HG03342 (cell line): ENCODE results near the gene HOXD9.

ENCODE experiments used
- ATAC-seq: cut with Tn5 transposase; IDR thresholded peaks from one replicate; pipeline ENCODE4 v1.9.1; 2021; ENCODE audit warnings: mild to moderate bottlenecking, moderate library complexity; ENCODE audit not compliant: unreplicated experiment

HOXD9 gene

GRCh38 chr2:176110415-176111308 lies 11.9 kb upstream of the HOXD9 start:
- no peak for ATAC-seq

DNA sequence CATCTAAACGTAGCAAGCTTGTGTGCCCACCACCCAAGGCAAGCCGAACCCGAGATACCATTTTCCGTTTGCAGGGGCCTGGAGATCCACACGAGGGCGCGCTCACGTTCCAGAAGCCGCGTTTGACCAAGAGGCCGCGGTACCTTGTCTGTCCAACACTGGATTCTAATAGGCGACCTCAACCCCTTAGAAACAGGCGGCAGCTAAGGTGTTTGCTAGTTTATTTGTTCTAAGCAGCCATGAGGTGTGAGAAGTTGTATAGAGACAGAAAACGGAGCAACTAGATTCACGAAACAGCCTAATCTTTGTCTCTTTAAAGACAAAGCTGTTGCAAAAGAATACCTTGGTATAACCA lies 11.2 kb upstream of the HOXD9 start:
- ATAC-seq = no peak

GRCh38 chr2:176111846-176112374 lies 10.6 kb upstream of the HOXD9 start:
- no peak for ATAC-seq

- ATAC-seq = no peak
These were observed 9.9 kb upstream of the HOXD9 start for GRCh38 chr2:176112375-176113302.

DNA sequence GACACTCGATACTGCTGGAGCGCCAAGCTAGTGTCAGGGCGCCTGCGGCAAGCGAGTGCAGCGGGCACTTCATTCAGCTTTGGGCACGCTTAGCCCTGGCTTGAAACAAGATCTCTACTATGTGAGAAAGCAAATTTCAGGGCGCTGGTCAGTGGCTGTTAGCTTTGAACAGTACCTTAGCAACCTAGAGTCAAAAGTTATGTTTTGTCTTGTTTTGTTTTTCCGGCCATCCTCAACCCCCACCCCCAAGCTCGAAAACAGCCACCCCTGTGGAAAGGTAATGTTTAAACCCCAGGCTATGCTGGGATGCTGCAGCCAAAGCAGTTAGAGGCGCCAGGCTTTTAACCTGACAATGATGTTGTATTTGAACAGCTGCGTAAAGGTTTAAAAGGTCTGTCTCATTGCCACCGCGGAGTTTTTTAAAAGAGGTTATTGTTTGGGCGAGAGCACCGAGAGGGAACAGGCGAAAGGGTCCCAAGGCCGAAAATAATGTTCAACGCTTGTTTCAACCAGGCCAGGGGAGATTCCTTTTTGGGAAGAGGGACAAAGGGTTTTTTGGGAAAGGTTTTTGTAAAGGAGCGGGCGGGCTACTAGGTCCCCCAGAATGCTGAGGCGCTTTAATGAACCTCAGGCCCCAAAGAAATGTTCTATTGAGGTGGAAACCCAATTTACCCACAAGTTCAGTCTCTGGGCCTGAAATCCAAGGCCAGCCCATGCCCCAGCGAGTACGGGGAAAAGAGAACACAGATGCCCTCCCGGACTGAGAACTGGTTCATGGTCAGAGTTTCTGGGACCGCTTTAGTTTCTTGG lies 8.2 kb upstream of the HOXD9 start:
- ATAC-seq = no peak

GRCh38 chr2:176114930-176115625 lies 7.4 kb upstream of the HOXD9 start:
- no peak for ATAC-seq

- ATAC-seq = no peak
These were observed 6.4 kb upstream of the HOXD9 start, which contains the start of gene HOXD10 for GRCh38 chr2:176115883-176116813. HOXD10 (plus strand) TSS chr2:176116778; CDS start chr2:176116834, 56 bp downstream.

- no peak for ATAC-seq
These were observed 5.2 kb upstream of the HOXD9 start for GRCh38 chr2:176117162-176117822.

DNA sequence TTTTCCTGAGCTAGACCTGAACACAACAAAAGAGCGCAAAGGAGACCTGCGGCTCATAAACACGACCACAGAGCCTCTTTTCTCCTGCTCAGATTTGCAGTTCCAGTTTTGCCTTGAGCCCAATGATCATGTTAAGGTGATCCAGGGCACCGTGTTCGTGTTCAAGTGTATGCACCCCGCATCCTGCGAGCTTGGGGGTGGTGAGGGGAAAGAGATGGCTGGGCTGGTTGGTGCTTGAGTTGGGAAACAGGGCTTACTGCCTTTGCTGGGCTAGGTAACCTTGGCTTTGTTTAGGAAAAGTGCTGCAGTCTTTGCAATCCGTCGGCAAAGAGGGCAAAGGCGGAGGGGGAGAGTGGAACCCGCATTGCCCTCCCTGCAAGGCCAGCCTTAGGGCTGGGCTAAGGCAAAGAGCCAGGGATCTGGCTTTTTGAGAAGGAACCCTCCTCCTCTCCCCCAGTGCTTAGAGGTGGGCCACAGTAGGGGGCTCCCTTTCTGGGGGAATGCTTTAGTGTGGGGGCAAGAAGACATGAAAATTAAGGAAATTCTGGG lies 4.6 kb upstream of the HOXD9 start:
- no peak for ATAC-seq

- no peak for ATAC-seq
These were observed 3.7 kb upstream of the HOXD9 start for GRCh38 chr2:176118601-176119339.

DNA sequence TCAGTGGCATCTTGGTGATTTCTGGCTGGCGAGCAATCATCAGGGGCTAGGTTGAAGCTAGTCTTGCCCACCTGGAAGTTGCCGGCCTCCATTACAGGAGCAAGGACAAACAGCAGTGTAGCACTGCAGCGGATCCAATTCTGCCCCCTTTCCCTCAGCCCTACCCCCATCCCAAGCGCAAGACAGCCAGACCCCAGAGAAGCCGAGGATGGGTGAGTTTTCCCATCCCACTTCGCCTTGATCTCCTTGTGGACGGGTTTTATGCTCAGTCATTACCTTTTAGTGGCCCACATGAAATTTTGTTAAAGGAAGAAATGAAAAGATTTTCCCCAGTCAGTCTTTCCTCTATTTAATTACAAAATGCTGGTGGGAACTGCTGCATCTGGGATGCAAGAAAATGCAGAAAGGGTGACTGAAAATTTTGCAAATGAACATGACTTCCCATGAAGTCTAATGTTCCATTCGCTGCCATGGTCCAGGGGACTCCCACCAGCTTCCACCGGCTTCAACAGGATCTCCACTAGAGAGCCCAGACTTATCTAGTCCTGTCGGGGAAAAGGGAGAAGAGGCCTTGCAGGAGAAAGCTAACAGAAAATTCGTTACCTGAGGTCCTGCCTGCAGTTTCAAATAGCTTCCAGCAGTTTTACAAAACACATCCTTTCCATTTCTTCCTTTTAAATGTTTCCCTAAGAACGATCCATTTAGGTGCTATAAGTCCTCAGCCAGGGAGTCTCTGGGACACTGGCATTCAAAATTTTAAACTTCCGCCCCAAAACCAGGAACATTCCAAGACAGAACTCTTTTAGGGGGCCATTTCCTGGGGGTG lies 1.9 kb upstream of the HOXD9 start:
- no peak for ATAC-seq

DNA sequence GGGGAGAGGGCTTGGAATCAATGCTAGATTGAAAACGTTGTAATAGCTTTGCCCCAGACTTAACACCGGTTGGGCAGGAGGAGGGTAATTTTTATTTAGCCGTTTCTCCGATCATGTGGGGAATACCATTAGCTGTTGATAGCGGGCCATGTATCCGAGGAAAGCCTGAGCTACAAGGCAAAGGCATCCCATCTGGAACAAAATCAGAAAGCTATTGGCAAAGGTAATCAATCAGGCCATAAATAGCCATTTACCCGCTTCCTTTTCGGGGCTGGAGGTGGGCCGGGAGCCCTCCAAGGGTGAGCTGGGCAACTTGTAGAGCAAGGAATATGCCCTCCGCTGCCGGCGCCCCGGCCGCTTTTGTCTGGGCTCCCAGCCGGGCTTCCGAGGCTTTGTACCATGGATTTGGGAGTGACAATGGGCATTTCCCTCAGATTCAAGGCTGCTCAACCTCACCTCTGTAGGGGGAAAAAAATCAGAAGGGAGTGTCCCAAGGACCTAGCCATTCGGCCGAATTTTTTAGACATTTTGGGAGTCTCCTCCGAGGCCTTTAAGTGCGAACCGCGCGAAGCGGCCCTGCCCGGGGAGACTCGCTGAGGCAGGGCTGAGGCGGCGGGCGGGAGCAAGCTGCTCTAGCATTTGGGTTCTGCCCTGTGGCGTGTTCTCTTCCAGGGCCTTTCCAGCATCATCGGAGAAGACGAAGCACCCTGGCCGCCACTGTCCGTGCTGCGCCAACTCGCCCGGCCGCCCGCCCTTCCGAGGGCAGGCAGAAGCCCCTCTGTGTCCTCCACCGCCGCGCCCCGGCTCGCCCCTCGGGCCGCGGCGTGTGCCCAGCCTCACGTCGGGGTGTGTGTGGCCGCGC lies 1.1 kb upstream of the HOXD9 start:
- ATAC-seq = no peak

GRCh38 chr2:176122052-176122682 lies 352 bp upstream of the HOXD9 start:
- ATAC-seq = no peak

GRCh38 chr2:176123411-176124109 lies 1.0 kb downstream of the HOXD9 start:
- no peak for ATAC-seq
